ENCODE data around the gene CDON.

The CDON gene

GRCh38 chr11:126072141-126072741 is 9.6 kb upstream of the CDON start:
- peaks cover 3% of the 10 kb centered on the region for H3K27me3 Mint-ChIP-seq
- no peak overlapping the region for H3K4me3 Mint-ChIP-seq
- no peak overlapping the region for H3K27ac Mint-ChIP-seq
- no peaks in the 10 kb centered on the region for H3K36me3 Mint-ChIP-seq (ENCODE audit: low read depth)
- H3K9me3 Mint-ChIP-seq: no peaks in the 10 kb centered on the region
- no peak for ATAC-seq
- DNase-seq: no peak
- no peaks in the 10 kb centered on the region for H3K4me1 Mint-ChIP-seq

- peak overlapping the region; percentile 94 for H3K27ac Mint-ChIP-seq
- no peak for DNase-seq
- peaks cover 19% of the 10 kb centered on the region for H3K27me3 Mint-ChIP-seq
- H3K36me3 Mint-ChIP-seq (ENCODE audit: low read depth): peaks cover 2% of the 10 kb centered on the region
- peaks cover 9% of the 10 kb centered on the region for H3K4me1 Mint-ChIP-seq
- ATAC-seq: no peak
- H3K9me3 Mint-ChIP-seq: no peaks in the 10 kb centered on the region
- H3K4me3 Mint-ChIP-seq: peak overlapping the region; percentile 77
Observed at GRCh38 chr11:126063507-126063852, 814 bp upstream of the CDON start.

DNA sequence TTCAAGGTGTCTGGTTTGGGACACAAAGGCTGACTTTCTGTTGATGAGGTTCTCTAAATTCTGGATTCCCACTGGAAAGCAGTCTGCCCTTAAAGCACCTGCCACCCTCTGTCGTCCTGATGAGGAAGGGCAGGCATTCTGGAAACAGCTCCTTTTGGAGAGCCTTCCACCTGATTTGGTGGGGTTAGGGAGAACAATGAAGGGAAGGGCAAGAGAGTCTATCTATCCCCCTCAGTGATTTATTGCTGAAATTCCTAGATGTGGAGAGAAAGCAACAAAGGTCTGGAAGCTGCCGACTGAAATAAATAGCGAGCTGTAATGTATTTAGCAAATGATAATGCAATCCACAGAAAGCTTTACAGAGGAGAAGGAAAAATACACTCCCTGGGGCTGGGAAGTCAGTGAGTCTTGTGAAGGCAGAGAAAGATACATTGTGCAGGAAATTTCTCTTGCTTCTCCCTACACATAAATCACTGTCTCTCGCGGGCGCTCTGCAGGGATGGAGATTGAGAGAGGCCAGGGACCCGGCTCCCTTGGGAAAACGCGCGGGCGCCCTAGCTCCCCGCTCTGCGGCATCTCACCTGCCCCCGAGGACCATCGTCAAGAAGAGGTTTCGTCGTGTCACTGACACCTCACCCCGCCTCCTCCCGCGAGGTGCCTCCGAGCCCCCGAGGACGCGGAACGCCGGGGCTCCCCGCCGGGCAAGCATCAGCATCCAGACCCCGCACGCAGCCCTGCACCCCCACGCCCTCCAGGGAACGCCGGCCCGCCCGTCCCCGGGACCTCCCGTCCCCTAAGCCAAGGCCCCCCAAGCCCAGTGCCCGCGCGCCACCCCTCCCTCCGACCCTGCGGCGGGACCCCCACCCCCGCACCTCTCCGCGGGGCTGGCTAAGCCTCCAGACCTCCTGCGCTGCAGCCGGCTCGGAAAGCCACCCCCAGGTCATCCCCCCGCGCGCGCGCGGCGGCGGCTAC is 673 bp downstream of the CDON start:
- Mint-ChIP-seq H3K9me3 (no peaks in the 10 kb centered on the region), H3K36me3 (ENCODE audit: low read depth) (peaks cover 2% of the 10 kb centered on the region), H3K4me1 (peaks cover 9% of the 10 kb centered on the region), H3K27ac (no peak overlapping the region), H3K27me3 (peaks cover 22% of the 10 kb centered on the region), H3K4me3 (peak overlapping the region; percentile 71)
- peak; percentile 32 for DNase-seq
- ATAC-seq: no peak

DNA sequence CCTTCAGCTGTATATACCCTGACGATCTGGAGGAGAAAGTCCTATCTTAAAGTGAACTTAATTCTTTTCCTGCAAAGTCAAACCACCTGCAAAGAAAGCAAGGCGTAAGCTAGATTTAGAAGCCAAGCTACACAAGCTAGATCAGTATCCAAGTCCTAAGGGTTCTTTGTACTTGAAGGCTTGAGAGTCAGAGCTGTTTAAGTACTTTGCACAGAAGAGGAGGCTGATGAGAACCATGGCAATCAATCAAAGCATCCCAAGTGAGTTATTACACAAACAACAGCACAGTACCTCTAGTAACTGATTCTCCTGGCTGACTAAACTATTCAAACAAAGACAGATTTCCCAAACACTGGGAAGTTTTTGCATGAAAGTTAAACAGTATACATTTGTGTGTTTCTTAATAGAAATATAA is 1.9 kb downstream of the CDON start:
- Mint-ChIP-seq H3K4me1 (peaks cover 9% of the 10 kb centered on the region), H3K27ac (no peak overlapping the region), H3K36me3 (ENCODE audit: low read depth) (peaks cover 2% of the 10 kb centered on the region), H3K4me3 (no peak overlapping the region), H3K9me3 (no peaks in the 10 kb centered on the region), H3K27me3 (peaks cover 22% of the 10 kb centered on the region)
- DNase-seq: no peak
- ATAC-seq: no peak

- DNase-seq: no peak
Observed at GRCh38 chr11:126059238-126059781, 3.4 kb downstream of the CDON start.

DNA sequence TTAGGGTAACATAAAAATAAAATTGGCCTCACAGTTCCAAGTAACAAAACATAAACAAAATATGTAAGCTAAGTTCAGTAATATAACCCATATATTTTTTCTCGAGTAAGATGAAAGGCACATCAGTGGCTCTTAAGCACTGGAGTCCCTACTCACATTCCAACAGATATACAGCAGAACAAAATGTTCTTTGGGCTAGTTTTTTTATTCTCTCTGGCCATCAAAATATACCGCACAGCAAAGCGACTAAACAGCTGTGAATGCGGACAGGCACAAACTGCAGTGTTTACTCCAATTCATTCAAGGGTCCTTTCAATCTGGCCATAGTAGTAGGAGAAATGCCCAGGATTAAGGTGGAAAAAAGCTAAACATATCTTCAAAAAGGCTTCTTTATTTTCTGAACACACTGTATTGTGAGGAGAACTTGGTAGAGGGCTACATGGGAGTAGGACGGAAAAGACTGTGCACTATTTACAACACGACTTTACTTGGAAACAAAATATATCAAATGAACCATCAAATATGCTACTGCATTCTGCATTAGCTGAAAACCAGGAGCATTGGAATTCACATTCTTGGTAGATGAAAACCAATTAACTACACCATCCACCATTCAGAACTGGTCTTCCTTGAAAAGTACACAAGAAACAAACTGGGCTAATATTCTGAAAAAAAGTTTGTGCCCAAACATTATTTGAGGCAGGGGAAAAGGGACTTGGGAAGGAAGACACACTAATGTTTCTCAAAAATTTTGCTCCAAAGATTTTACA is 4.4 kb downstream of the CDON start:
- H3K27ac Mint-ChIP-seq: no peak overlapping the region
- peaks cover 2% of the 10 kb centered on the region for H3K36me3 Mint-ChIP-seq (ENCODE audit: low read depth)
- H3K4me1 Mint-ChIP-seq: peaks cover 8% of the 10 kb centered on the region
- DNase-seq (no peak), ATAC-seq (no peak)
- H3K27me3 Mint-ChIP-seq: peaks cover 22% of the 10 kb centered on the region
- no peaks in the 10 kb centered on the region for H3K9me3 Mint-ChIP-seq
- no peak overlapping the region for H3K4me3 Mint-ChIP-seq

More at GRCh38 chr11:126059238-126059781, 3.4 kb downstream of the CDON start:
- no peaks in the 10 kb centered on the region for H3K9me3 Mint-ChIP-seq
- peaks cover 2% of the 10 kb centered on the region for H3K36me3 Mint-ChIP-seq (ENCODE audit: low read depth)
- no peak overlapping the region for H3K27ac Mint-ChIP-seq
- no peak overlapping the region for H3K4me3 Mint-ChIP-seq
- H3K27me3 Mint-ChIP-seq: peaks cover 22% of the 10 kb centered on the region
- no peak for ATAC-seq
- H3K4me1 Mint-ChIP-seq: peaks cover 9% of the 10 kb centered on the region

- Mint-ChIP-seq H3K4me3 (no peak overlapping the region), H3K36me3 (ENCODE audit: low read depth) (no peaks in the 10 kb centered on the region), H3K9me3 (no peaks in the 10 kb centered on the region), H3K4me1 (peaks cover 9% of the 10 kb centered on the region), H3K27me3 (peaks cover 3% of the 10 kb centered on the region), H3K27ac (no peak overlapping the region)
- ATAC-seq: no peak
- DNase-seq: no peak
Observed at GRCh38 chr11:126054882-126055281, 7.8 kb downstream of the CDON start.

GRCh38 chr11:126054408-126054807 is 8.3 kb downstream of the CDON start:
- Mint-ChIP-seq H3K9me3 (no peaks in the 10 kb centered on the region), H3K27me3 (peaks cover 3% of the 10 kb centered on the region), H3K4me3 (no peak overlapping the region), H3K36me3 (ENCODE audit: low read depth) (no peaks in the 10 kb centered on the region), H3K4me1 (peaks cover 11% of the 10 kb centered on the region), H3K27ac (no peak overlapping the region)
- no peak for DNase-seq
- no peak for ATAC-seq

DNA sequence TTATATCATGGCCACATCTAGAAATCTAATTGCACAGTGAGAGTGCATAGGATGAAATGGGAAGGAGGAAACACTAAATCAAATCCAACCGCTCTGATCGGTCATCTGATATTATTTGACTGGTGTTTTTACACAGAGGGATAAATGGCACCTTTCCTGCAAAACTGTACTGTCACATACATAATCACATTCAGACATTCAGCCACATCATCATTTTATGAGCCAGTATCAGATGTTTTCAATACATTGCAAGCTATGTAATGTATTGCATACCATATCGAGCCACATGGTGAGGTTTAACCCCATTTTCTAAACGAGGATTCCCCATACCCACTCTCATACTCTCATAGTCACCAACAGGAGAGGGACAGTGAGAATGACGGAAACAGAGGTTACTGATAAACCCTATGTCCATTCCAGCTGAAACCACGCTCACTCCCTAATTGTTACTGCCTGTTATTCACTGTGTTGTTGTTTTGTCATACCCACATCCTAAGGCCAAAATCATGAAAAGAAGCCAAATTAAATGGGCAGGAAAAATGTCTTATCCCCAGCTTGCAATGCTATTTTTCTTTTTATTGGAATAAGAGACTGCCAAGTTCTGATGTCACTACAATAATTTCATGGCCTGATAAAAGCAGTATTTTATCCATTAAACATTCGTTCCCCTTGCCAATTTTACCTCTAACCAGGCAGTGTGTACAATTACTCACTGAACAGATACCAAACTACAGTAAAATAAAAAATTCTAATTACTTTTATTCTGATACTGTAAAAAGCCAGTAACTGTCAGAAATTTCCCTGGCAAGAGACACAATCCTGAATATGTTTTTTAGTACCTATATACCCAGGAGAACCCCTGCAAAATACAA is 9.0 kb downstream of the CDON start:
- ATAC-seq: no peak
- Mint-ChIP-seq H3K9me3 (no peaks in the 10 kb centered on the region), H3K4me1 (peaks cover 11% of the 10 kb centered on the region), H3K27me3 (peaks cover 3% of the 10 kb centered on the region), H3K27ac (no peak overlapping the region), H3K36me3 (ENCODE audit: low read depth) (no peaks in the 10 kb centered on the region), H3K4me3 (no peak overlapping the region)
- DNase-seq: no peak

- Mint-ChIP-seq H3K27me3 (no peaks in the 10 kb centered on the region), H3K4me3 (no peak overlapping the region), H3K9me3 (no peaks in the 10 kb centered on the region), H3K4me1 (peaks cover 11% of the 10 kb centered on the region), H3K36me3 (ENCODE audit: low read depth) (no peaks in the 10 kb centered on the region), H3K27ac (no peak overlapping the region)
- ATAC-seq (no peak), DNase-seq (no peak)
Observed at GRCh38 chr11:126051117-126051516, 11.5 kb downstream of the CDON start.

- no peak overlapping the region for H3K27ac Mint-ChIP-seq
- no peaks in the 10 kb centered on the region for H3K9me3 Mint-ChIP-seq
- H3K36me3 Mint-ChIP-seq (ENCODE audit: low read depth): no peaks in the 10 kb centered on the region
- H3K4me3 Mint-ChIP-seq: no peak overlapping the region
- DNase-seq: no peak
- H3K4me1 Mint-ChIP-seq: peaks cover 11% of the 10 kb centered on the region
- no peak for ATAC-seq
- no peaks in the 10 kb centered on the region for H3K27me3 Mint-ChIP-seq
Observed at GRCh38 chr11:126049159-126049558, 13.5 kb downstream of the CDON start.

- DNase-seq (no peak), ATAC-seq (no peak)
- peaks cover 11% of the 10 kb centered on the region for H3K4me1 Mint-ChIP-seq
- no peaks in the 10 kb centered on the region for H3K36me3 Mint-ChIP-seq (ENCODE audit: low read depth)
- H3K27me3 Mint-ChIP-seq: no peaks in the 10 kb centered on the region
- no peaks in the 10 kb centered on the region for H3K9me3 Mint-ChIP-seq
- H3K27ac Mint-ChIP-seq: no peak overlapping the region
- no peak overlapping the region for H3K4me3 Mint-ChIP-seq
Observed at GRCh38 chr11:126048197-126048596, 14.5 kb downstream of the CDON start.

- H3K9me3 Mint-ChIP-seq: no peaks in the 10 kb centered on the region
- H3K4me1 Mint-ChIP-seq: peaks cover 11% of the 10 kb centered on the region
- no peak overlapping the region for H3K4me3 Mint-ChIP-seq
- H3K36me3 Mint-ChIP-seq (ENCODE audit: low read depth): no peaks in the 10 kb centered on the region
- DNase-seq: no peak
- H3K27ac Mint-ChIP-seq: no peak overlapping the region
- no peaks in the 10 kb centered on the region for H3K27me3 Mint-ChIP-seq
- ATAC-seq: no peak
Observed at GRCh38 chr11:126046570-126047195, 16.0 kb downstream of the CDON start.

Data from activated naive CD8-positive, alpha-beta T cell treated with anti-CD3 and anti-CD28 coated beads, Interleukin-2, amount 50 U/mL, for 24 hours (primary cell).